Smooth muscle cell of the brain vasculature (primary cell): ENCODE measurements around the gene MLXIP.
"Not testable (repeated sequence)": the region's sequence is repeated elsewhere in the genome, so short reads cannot be mapped to it uniquely, and the experiment has no call there.

ENCODE experiments used
- DNase-seq: peaks from one replicate; pipeline ENCODE4 v3.0.0-alpha.2; 2012; ENCODE audit warnings: low read depth, low spot score

Gene MLXIP

DNA sequence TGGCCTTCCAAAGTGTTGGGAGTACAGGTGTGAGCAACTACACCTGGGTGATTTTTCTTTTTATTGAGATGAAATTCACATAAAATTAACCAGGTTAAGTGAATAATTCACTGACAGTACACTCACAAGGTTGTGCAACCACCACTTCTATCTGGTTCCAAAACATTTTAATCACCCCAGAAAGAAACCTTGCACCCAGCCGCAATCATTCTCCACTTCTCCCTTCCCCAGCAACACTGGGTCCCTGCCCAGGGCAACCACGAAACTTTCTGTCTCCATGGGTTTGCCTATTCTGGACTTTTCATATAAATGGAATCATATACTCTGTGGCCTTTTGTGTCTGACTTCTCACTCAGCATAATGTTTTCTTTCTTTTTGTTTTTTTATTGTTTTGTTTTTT lies 26.3 kb upstream of the MLXIP start:
- DNase-seq = no peak

DNA sequence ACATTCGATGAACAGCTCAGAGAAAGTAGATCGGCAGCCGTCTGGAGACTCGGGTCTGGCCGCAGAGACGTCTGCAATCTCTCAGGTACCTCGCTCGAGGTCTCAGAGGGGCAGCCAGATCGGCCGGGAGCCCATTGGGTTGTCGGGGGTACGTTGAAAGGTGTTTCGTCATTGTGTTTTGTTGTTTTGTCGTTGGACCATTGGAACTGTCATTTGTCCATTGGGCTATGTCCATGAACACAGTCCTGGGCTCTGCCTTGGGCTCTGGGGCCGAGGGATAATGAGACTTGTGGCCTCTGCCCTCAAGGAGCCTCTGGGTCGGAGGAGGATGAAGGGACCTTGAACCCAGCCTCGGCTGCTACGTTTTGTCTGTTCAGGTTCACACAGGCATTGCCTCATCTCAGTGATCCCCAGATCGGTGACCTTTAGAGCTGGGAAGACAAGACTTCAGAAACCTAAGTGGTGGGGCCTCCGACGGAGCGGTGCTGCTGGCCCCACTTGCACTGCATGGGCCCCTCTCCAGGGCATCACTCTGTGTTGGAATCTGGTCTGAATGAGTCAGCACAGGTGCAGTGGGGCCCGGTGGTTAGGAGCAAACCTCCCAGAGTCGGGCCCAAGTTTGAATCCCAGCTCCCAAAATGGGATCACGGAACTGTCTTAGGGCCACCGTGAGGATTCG lies 23.6 kb upstream of the MLXIP start:
- no peak for DNase-seq

DNA sequence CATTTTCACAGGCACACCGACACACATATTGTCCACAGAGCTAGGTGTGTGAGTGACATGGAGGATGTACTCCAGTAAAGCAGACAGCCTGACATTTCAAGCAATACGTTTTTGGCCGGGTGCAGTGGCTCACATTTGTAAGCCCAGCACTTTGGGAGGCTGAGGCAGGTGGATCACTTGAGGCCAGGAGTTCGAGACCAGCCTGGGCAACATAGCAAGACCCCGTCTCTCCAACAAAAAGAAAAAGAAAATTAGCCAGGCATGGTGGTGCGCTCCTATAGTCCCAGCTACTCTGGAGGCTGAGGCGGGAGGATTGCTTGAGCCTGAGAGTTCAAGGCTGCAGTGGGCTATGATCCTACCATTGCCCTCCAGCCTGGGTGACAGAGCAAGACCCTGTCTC lies 22.1 kb upstream of the MLXIP start:
- not testable (repeated sequence) for DNase-seq

DNA sequence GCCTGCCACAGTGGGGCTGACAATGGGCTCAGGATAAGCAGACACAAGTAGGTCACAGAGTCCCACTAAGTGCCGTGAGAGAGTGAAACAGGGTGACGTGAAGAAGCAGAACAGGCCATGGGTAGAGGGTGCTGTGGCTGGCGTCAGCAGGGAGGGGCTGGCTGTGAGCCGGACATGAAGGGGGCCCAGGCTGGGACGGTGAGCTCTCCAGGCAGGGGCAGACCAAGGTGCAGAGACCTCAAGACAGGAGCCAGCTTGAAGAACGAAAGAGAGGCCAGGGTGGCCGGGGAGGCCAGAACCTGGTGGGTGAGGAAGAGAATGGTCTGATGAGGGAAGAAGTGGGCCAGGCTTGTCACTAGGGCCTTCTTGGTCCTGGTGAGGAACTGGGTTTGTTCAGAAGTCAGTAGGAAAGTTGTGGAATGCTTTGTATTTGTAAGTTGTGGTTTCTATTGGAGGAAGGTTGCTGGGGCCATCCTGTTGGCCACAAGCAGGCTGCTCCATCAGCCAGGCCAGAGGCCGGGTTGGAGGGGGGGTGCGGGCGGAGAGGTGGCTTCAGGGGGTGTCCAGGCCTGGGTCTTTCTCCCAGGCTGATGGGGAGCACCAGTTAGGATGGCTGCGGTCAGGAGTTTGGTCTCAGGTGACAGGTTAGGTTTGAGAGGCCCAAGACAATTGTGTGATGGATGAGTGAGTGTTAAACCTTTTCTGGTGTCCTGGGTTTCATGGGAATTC lies 21.4 kb upstream of the MLXIP start:
- no peak for DNase-seq

GRCh38 chr12:122057769-122058168 lies 20.8 kb upstream of the MLXIP start:
- DNase-seq = no peak

DNA sequence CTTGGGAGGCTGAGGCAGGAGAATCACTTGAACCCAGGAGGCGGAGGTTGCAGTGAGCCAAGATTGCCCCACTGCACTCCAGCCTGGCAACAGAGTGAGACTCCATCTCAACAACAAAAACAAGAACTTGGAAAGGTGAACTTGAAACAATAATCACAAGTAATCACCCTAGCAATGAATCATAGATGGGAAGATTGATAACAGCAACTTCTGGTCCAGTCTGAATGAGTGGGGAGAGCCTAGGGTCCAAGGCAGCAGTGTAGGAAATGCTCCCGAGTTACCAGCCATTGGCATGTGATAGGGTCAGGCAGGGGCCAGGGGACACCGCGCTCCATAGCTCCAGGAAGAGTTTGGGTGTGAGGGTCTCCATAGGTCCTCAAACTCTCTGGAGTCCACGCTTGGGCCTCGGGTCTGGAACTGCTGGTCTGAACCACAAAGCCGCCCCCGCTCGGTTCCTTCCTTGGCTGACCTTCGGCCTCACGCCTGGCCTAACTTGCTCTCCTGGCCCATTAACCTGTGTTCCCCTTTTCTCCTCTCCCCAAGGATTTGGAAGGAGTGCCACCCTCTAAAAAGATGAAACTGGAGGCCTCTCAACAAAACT lies 19.9 kb upstream of the MLXIP start:
- no peak for DNase-seq

DNA sequence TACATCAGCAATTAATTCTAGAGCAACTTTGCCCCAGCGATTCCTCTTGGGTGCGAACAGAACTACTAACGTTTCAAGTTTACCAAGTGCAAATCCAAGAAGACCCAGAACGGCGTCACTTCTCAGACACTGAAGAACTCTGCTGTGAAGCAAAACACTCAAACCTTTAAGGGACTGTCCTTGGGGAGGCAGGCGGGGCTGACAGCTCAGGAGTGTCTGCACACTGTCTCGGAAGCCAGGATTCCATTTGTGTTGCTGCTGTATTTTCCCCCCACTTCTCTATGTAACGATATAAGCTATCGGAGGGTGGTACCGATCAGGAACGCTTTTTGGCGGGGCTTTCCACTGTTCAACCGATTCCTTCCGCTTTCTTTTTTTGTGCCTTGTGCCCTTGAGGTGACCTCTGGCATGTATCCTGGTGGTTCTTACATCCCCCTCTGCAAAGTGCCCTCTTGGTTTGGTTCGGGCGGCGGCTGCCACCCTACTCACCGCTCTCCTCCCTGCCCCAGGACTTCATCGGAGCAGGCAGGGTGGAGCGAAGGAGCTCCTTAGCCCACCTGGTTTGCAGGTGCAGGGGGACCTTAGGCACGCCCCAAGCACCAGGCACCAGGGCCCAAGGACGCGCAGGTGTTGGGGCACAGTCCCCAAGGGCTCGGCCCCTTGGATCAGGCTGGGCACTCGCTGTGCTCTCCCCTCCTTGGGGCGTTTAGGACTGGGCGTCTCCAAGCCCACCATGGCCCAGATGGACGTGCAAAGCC lies 19.2 kb upstream of the MLXIP start:
- no peak for DNase-seq

GRCh38 chr12:122060081-122060501 lies 18.5 kb upstream of the MLXIP start:
- DNase-seq = no peak

DNA sequence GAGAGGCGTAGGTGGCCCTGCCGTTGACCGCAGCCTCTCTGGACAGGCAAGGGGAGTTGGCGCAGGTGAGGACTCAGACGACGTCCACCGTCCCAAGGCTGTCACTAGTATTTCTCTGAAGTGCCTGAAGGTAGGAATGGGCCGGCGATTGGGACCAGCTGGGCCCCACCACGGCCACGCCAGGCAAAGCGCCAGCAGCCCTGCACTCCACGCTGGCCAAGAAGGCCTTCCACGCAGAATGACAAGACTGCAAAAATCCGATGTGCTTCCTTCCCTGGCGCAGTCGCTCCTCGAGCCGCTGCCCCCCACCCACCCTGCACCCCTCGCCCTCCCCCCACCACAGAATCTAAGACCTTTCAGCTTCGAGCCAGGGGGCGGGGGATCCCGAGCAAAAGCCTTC lies 17.3 kb upstream of the MLXIP start:
- DNase-seq = no peak

- peak; percentile 85 for DNase-seq
These were observed 15.5 kb upstream of the MLXIP start for GRCh38 chr12:122062832-122063693.

- no peak for DNase-seq
These were observed 14.9 kb upstream of the MLXIP start for GRCh38 chr12:122063694-122064024.

GRCh38 chr12:122064025-122064777 lies 14.4 kb upstream of the MLXIP start:
- peak; percentile 82 for DNase-seq

DNA sequence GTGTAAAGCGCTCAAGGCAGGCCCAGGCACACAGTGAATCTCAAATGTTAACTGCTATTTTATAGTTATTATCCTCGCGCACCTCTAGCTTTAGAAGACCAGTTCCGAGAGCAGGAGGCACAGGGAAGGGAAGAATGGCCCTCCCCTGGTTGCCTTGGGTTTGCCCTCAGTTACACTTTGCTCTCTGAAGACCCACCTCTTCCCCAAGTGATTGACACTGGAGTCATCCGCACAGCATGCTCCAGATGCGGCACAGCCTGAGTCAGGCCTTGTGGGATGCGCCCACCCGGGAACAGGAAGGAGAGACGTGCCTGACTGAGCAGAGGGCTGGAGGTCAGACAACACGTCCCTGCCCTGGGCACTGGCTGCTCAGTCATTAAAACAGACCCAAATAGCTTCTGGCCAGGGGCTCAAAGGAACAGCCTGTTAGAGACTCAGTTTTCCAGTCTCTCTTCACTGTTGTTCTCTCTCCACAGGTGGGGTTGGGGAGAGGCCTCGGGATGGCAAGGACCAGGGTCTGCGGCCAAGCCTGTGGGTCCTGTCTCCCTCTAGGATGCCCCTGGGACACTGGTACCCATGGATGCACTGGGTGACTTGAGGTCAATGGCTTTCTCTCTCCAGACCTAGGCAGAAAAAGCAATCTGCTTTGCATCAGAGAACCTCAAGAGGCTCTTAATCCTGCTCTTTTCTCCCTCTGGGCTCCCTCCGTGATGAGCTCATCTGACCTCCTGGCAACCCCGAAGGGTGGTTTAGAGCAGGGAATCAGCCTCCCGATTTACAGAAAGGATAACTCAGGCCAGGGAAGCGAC lies 13.6 kb upstream of the MLXIP start:
- no peak for DNase-seq

DNA sequence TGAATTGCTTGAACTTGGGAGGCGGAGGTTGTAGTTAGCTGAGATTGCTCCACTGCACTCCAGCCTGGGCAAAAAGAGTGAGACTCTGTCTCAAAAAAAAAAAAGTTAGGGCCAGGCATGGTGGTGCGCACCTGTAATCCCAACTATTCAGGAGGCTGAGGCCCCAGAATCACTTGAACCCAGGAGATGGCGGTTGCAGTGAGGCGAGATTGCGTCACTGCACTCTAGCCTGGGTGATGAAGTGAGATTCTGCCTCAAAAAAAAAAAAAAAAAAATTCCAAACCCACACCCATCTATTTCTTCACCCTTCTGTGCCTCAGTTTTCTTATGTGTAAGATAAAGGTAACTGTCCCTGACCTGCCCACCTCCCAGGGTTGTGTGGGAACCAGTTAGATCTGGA lies 11.0 kb upstream of the MLXIP start:
- DNase-seq = no peak

- DNase-seq = no peak
These were observed 10.6 kb upstream of the MLXIP start for GRCh38 chr12:122067966-122068365.

DNA sequence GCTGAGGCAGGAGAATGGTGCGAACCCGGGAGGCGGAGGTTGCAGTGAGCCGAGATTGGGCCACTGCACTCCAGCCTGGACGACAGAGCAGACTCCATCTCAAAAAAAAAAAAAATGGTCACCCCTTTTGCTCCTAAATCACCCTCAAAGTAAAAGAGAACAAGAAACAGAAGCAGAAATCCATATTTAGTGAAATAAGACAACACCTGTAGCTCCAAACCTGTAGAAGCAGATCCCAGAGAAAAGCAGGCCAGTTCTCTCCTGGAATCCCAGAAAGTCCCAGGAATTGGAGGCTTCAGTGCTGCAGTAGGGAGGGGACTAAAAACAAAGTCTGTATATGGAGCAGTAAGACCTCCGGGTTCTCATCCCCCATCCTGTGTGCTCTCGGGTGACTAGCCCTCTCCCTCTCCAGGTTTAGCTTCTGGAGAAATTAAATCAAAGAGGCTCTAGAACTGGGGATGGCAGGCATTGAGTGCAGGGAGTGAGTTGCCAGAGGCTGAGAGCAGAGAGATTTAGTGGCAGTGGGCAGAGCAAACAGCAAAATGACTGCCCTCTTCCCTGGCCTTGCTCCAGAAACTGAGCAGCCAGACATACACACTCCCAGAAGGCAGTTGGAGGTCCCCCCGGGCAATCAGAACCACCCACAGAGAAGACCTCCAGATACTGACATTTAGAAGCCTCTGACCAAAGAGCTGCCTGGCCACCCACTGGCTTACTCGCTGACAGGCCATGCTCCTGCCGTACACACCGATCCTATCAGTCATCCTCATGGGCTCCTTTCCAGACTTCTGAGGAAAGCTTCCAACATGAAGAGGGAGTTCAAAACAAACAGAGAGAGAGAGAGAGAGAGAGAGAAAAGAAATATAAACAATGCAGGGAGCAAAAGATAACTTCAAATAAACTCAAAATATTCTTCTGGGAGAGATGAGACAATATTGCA lies 6.3 kb upstream of the MLXIP start:
- DNase-seq = peak; percentile 88

DNA sequence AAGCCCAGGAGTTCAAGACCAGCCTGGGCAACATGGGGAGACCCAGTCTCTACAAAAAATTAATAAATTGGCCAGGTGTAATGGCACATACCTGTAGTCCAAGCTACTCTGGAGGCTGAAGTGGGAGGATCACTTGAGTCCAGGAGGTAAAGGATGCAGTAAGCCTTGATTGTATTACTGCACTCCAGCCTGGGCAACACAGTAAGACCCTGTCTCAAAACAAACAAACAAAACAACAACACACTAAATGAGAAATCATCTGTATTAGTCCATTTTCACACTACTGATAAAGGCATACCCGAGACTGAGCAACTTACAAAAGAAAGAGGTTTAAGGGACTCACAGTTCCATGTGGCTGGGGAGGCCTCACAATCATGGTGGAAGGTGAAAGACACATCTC lies 4.7 kb upstream of the MLXIP start:
- DNase-seq = no peak

- no peak for DNase-seq
These were observed 1.6 kb upstream of the MLXIP start for GRCh38 chr12:122076743-122077495.
